ENCODE results near the gene EIF4B. TPM values are rescaled to one million over a fixed set of nuclear protein-coding genes. Genes with fewer than 3 reads are reported as not detected.

The EIF4B gene
- total and polyA plus RNA-seq, 2 experiments from 2014 or later, result 141 to 584 TPM

- Histone ChIP-seq H3K36me3 (ENCODE audit: insufficient read depth) (no peaks in the 10 kb centered on the region), H4K20me1 (replicated peaks; ENCODE audit: insufficient read depth) (peaks cover 12% of the 10 kb centered on the region), H3F3A (replicated peaks; ENCODE audit: low read depth) (0 out of 2 replicates have a peak, but pooled peaks cover 11% of the 10 kb centered on the region), H2AFZ (no peak overlapping the region), H3K4me3 (no peak overlapping the region), H3K4me1 (ENCODE audit: insufficient read depth) (peaks cover 24% of the 10 kb centered on the region), H3K79me2 (replicated peaks; ENCODE audit: insufficient read depth) (peaks cover 12% of the 10 kb centered on the region; the same call in 1 of the 2 replicates), H3K27ac (ENCODE audit: low read depth) (no peak overlapping the region), H3K27me3 (ENCODE audit: insufficient read depth) (peaks cover 17% of the 10 kb centered on the region; the same call in 1 of the 2 replicates), H3K9me2 (ENCODE audit: insufficient read depth) (no peaks in the 10 kb centered on the region), H3K4me2 (no peak overlapping the region)
- DNase-seq (ENCODE audit: low spot score) (no peak), ATAC-seq (no peak)
- no peak for TF ChIP-seq EZH2phosphoT487 (IDR thresholded peaks at IDR 0.05; ENCODE audit: unreplicated experiment)
- no peak for TF ChIP-seq ZNF331 (CRISPR knock-in tag; IDR thresholded peaks at IDR 0.05; ENCODE audit: low read depth)
- no peak for TF ChIP-seq JUNB (IDR thresholded peaks at IDR 0.05; ENCODE audit: unreplicated experiment)
- no peak for TF ChIP-seq ETS1 (IDR thresholded peaks at IDR 0.05)
- TF ChIP-seq NANOG (IDR thresholded peaks at IDR 0.05; ENCODE audit: borderline replicate concordance), result no peak
- no peak for TF ChIP-seq STAT1 (IDR thresholded peaks at IDR 0.05; ENCODE audit: unreplicated experiment)
- no peak for TF ChIP-seq ZNF462 (CRISPR knock-in tag; IDR thresholded peaks at IDR 0.05)
- TF ChIP-seq CTCF (conservative IDR thresholded peaks at IDR 0.05; ENCODE audit: low read depth in 2 of 2), result no peak
- no peak for TF ChIP-seq EZH2 (IDR thresholded peaks at IDR 0.05; ENCODE audit: low read depth, unreplicated experiment)
- H3K27me3 Mint-ChIP-seq (ENCODE audit: insufficient read depth, low read depth, poor library complexity), result peaks cover 18% of the 10 kb centered on the region
- H3K9me3 Mint-ChIP-seq, result no peaks in the 10 kb centered on the region; the same call in 2 of the 3 replicates
- H3K4me1 Mint-ChIP-seq, result peaks cover 21% of the 10 kb centered on the region
- H3K27ac Mint-ChIP-seq, result no peak overlapping the region
- H3K4me3 Mint-ChIP-seq, result no peak overlapping the region
- H3K36me3 Mint-ChIP-seq (ENCODE audit: low read depth), result peaks cover 16% of the 10 kb centered on the region
Observed at GRCh38 chr12:53055471-53056266, 49.4 kb downstream of the EIF4B start.
